Neural progenitor cell (in vitro differentiated cells): Measurements from ENCODE around the gene TPPP.

Experiments used
- CTCF ChIP-seq: fragments of 200-600 bp; sonication (generic); IDR thresholded peaks from 2 replicates; pipeline ENCODE4 v1.5.1; 2017; ENCODE audit warnings: antibody characterized with exemption, mild to moderate bottlenecking
- EZH2 ChIP-seq: fragments of 200-600 bp; sonication (generic); IDR thresholded peaks from 2 replicates; pipeline ENCODE4 v1.6.1; 2017; ENCODE audit warnings: antibody characterized with exemption, mild to moderate bottlenecking, moderate library complexity
- EZH2phosphoT487 ChIP-seq: fragments of 200-600 bp; sonication (generic); IDR thresholded peaks from 2 replicates; pipeline ENCODE4 v1.6.1; 2017; ENCODE audit warnings: antibody characterized with exemption

DNA sequence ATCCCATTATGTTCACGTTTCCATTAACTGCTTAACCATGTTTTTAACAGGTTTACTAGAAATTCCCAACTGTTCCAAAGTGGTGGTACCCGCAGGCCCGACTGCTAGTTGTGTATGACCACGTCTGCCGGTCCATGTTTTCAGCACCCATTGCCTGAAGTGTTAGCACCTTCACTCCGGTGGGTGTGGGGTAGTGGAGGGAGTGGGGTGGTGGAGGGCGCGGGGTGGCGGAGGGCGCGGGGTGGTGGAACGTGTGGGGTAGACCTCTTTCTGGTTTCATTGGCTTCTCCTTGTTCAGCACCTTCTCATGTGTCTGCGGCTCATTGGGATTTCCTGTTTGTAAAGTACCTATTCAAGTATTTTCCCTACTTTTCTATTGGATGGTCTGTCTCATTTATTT is 37.7 kb downstream of the TPPP start:
- no peak for TF ChIP-seq CTCF
- no peak for TF ChIP-seq EZH2phosphoT487
- no peak for TF ChIP-seq EZH2
